OCI-LY1 (cell line): ENCODE data around the gene OLR1.

Source experiments
- CTCF ChIP-seq: fragments of 200-600 bp; sonication (generic), shearing (Covaris generic); IDR thresholded peaks from 2 replicates; pipeline ENCODE4 v1.5.1; 2017; ENCODE audit warnings: mild to moderate bottlenecking, antibody characterized with exemption, low read length, moderate library complexity, mixed read lengths
- EZH2 ChIP-seq: fragments of 200-600 bp; sonication (generic), shearing (Covaris generic); IDR thresholded peaks from 2 replicates; pipeline ENCODE4 v1.8.0; 2017; ENCODE audit warnings: borderline replicate concordance, mixed run types, mild to moderate bottlenecking, antibody characterized with exemption, low read length, moderate library complexity, mixed read lengths

- no peak for TF ChIP-seq CTCF
- no peak for TF ChIP-seq EZH2
These were observed 17.8 kb downstream of the OLR1 start for GRCh38 chr12:10154145-10154496.
